HEK293 (cell line): ENCODE measurements around the gene CYP3A7.

Experiments used
- CTCF ChIA-PET: fragments of 350-600 bp; formaldehyde crosslinking; extraction: SDS; loops from one replicate; lab custom pipeline; 2021; ENCODE audit warnings: antibody characterized with exemption; lab: Yijun Ruan, JAX
- POLR2A ChIA-PET: fragments of 300-600 bp; formaldehyde crosslinking; extraction: SDS; loops from one replicate; lab custom pipeline; 2020; ENCODE audit warnings: antibody characterized with exemption, inconsistent platforms; lab: Yijun Ruan, JAX
- H3K27ac ChIP-seq: fragments of 200-500 bp; sonication (Bioruptor generic); 2 replicates; pipeline ENCODE4 v1.5.1; 2014; ENCODE audit warnings: low read depth, low read length, control low read depth, inconsistent platforms; ENCODE audit errors: extremely low read depth
- H3K36me3 ChIP-seq, 2 experiments: fragments of 200-500 bp in 1 of 2; sonication (Bioruptor generic) in 1 of 2; 1 replicate in 1 of 2; 2 replicates in 1 of 2; pipeline ENCODE4 v1.5.1; 2014 to 2017; ENCODE audit warnings: inconsistent platforms in 2 of 2, low read length in 2 of 2; ENCODE audit not compliant: control insufficient read depth in 2 of 2, insufficient read depth in 1 of 2
- H3K4me1 ChIP-seq: fragments of 200-500 bp; sonication (Bioruptor generic); 2 replicates; pipeline ENCODE4 v1.5.1; 2014; ENCODE audit warnings: mild to moderate bottlenecking, low read length, inconsistent platforms; ENCODE audit not compliant: control insufficient read depth, insufficient read depth
- H3K4me3 ChIP-seq: 2 replicates; pipeline ENCODE4 v1.5.1; 2011; ENCODE audit warnings: low read depth, mild to moderate bottlenecking, control low read depth, low read length, moderate library complexity
- H3K9me3 ChIP-seq: fragments of 200-500 bp; sonication (Bioruptor generic); 2 replicates; pipeline ENCODE4 v1.5.1; 2014; ENCODE audit warnings: low read depth, low read length, inconsistent platforms; ENCODE audit not compliant: control insufficient read depth, insufficient read depth
- BCL11A ChIP-seq: fragments of 450-650 bp; formaldehyde crosslinking; IDR thresholded peaks from 2 replicates; pipeline ENCODE4 v1.5.1; 2016; ENCODE audit warnings: low read depth, missing biosample characterization, missing genetic modification characterization
- BCL6B ChIP-seq: fragments of 450-650 bp; formaldehyde crosslinking; IDR thresholded peaks from 2 replicates; pipeline ENCODE4 v1.5.1; 2017; ENCODE audit warnings: missing biosample characterization, missing genetic modification characterization
- GLI2 ChIP-seq: fragments of 450-650 bp; formaldehyde crosslinking; IDR thresholded peaks from 2 replicates; pipeline ENCODE4; 2017; ENCODE audit warnings: missing biosample characterization, missing genetic modification characterization, low read depth, borderline replicate concordance
- IKZF3 ChIP-seq: fragments of 450-650 bp; IDR thresholded peaks from 2 replicates; pipeline ENCODE4 v1.5.0; 2018; ENCODE audit warnings: missing biosample characterization, mild to moderate bottlenecking, missing genetic modification characterization, moderate library complexity
- KLF10 ChIP-seq: fragments of 450-650 bp; IDR thresholded peaks from 2 replicates; pipeline ENCODE4 v1.5.1; 2018; ENCODE audit warnings: missing biosample characterization, mild to moderate bottlenecking, missing genetic modification characterization
- KLF17 ChIP-seq: fragments of 450-650 bp; formaldehyde crosslinking; IDR thresholded peaks from 2 replicates; pipeline ENCODE4 v1.5.1; 2016; ENCODE audit warnings: missing biosample characterization, missing genetic modification characterization
- KLF8 ChIP-seq: fragments of 450-650 bp; formaldehyde crosslinking; IDR thresholded peaks from 2 replicates; pipeline ENCODE4 v1.5.1; 2016; ENCODE audit warnings: missing biosample characterization, missing genetic modification characterization
- MEIS1 ChIP-seq: sonication (generic); formaldehyde crosslinking; IDR thresholded peaks from 2 replicates; pipeline ENCODE4 v1.8.1; 2022; ENCODE audit warnings: missing genetic modification reagents, mild to moderate bottlenecking, borderline replicate concordance
- SETDB1 ChIP-seq: IDR thresholded peaks from one replicate; pipeline ENCODE4 v1.6.1; 2017; ENCODE audit warnings: mild to moderate bottlenecking, low read length, moderate library complexity, mixed read lengths; ENCODE audit not compliant: insufficient read length
- SP2 ChIP-seq: fragments of 450-650 bp; formaldehyde crosslinking; IDR thresholded peaks from 2 replicates; pipeline ENCODE4 v1.5.1; 2016; ENCODE audit warnings: missing biosample characterization, missing genetic modification characterization
- TRIM28 ChIP-seq: IDR thresholded peaks from 2 replicates; pipeline ENCODE4 v1.6.1; 2011; ENCODE audit warnings: low read length, control low read depth, borderline replicate concordance
- ZBTB17 ChIP-seq: fragments of 450-650 bp; formaldehyde crosslinking; IDR thresholded peaks from 2 replicates; pipeline ENCODE4 v1.5.1; 2016; ENCODE audit warnings: missing biosample characterization, missing genetic modification characterization
- ZBTB7A ChIP-seq: fragments of 450-650 bp; formaldehyde crosslinking; IDR thresholded peaks from 2 replicates; pipeline ENCODE4 v1.5.1; 2016; ENCODE audit warnings: low read depth, missing biosample characterization, missing genetic modification characterization
- ZIC2 ChIP-seq: fragments of 450-650 bp; formaldehyde crosslinking; IDR thresholded peaks from 2 replicates; pipeline ENCODE4 v1.5.1; 2016; ENCODE audit warnings: missing biosample characterization, missing genetic modification characterization
- ZNF148 ChIP-seq: fragments of 450-650 bp; formaldehyde crosslinking; IDR thresholded peaks from 2 replicates; pipeline ENCODE4 v1.5.0; 2017; ENCODE audit warnings: missing biosample characterization, missing genetic modification characterization, borderline replicate concordance
- ZNF202 ChIP-seq: fragments of 450-650 bp; formaldehyde crosslinking; IDR thresholded peaks from 2 replicates; pipeline ENCODE4 v1.5.1; 2016; ENCODE audit warnings: missing biosample characterization, missing genetic modification characterization, borderline replicate concordance
- ZNF23 ChIP-seq: fragments of 450-650 bp; formaldehyde crosslinking; IDR thresholded peaks from 2 replicates; pipeline ENCODE4 v1.5.1; 2016; ENCODE audit warnings: missing biosample characterization, missing genetic modification characterization, borderline replicate concordance
- ZNF266 ChIP-seq: fragments of 450-650 bp; formaldehyde crosslinking; IDR thresholded peaks from 2 replicates; pipeline ENCODE4 v1.5.1; 2016; ENCODE audit warnings: missing biosample characterization, missing genetic modification characterization, low read depth
- ZNF341 ChIP-seq: fragments of 450-650 bp; formaldehyde crosslinking; IDR thresholded peaks from 2 replicates; pipeline ENCODE4; 2016; ENCODE audit warnings: low read depth, missing biosample characterization, missing genetic modification characterization
- ZNF518A ChIP-seq: fragments of 450-650 bp; formaldehyde crosslinking; conservative IDR thresholded peaks from 2 replicates; pipeline ENCODE4 v1.5.1; 2016; ENCODE audit warnings: low read depth, missing biosample characterization, missing genetic modification characterization
- ZNF660 ChIP-seq: fragments of 450-650 bp; IDR thresholded peaks from 2 replicates; pipeline ENCODE4 v1.5.1; 2018; ENCODE audit warnings: missing biosample characterization, mild to moderate bottlenecking, missing genetic modification characterization
- ZNF747 ChIP-seq: fragments of 450-650 bp; formaldehyde crosslinking; IDR thresholded peaks from 2 replicates; pipeline ENCODE4 v1.5.1; 2016; ENCODE audit warnings: missing biosample characterization, missing genetic modification characterization
- ZNF76 ChIP-seq: fragments of 450-650 bp; formaldehyde crosslinking; IDR thresholded peaks from 2 replicates; pipeline ENCODE4; 2016; ENCODE audit warnings: low read depth, missing biosample characterization, missing genetic modification characterization, borderline replicate concordance
- ZNF768 ChIP-seq: fragments of 450-650 bp; formaldehyde crosslinking; IDR thresholded peaks from 2 replicates; pipeline ENCODE4 v1.5.1; 2018; ENCODE audit warnings: missing biosample characterization, mild to moderate bottlenecking, missing genetic modification characterization

CYP3A7 gene

DNA sequence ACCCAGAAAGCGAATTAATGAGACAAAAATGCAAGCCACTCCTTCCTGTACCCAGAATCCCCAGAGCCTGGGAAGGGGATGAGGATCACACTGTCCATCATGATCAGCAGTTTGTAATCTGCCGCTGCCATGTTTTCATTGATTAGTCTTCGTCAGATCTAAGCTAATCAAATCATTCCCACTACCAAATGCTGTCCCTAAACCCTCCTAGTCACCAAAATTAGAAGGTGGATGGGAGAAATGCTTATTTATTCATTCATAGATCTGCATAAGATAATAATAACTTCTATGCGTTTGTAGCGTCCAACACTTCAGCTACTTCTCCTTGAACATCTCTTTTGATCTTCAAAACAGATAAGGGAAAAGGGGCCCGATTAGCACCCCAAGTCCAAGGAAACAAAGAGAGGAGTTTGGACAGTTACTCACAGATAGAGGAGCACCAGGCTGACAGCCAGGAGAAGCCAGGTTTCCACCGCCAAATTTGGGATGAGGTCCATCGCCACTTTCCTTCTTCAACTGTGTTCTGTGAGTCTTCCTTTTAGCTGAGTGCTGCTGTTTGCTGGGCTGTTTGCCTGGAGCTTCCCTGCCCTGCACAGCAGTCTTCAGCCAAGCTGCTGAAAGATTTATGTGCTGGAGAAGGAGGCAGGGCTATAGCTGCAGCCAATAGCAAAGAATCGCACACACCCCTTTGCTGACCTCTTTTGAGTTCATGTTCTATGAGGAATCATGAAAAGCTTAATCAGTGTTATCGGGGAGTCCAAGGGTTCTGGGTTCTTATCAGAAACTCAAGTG lies 55.4 kb downstream of the CYP3A7 start, which contains the start of gene CYP3A5:
CYP3A5 (minus strand) TSS at position 597 of the 792 bp plus-strand sequence; CDS start at position 497, 100 bp downstream.
- Histone ChIP-seq H3K9me3 (no peaks in the 10 kb centered on the region), H3K27ac (no peak within 1 kb of the TSS), H3K4me1 (peaks cover 5% of the 10 kb centered on the region), H3K4me3 (no peak within 1 kb of the TSS), H3K36me3 (peaks cover 0 to 10% of the 10 kb centered on the region in 2 experiments; a peak in 1 of 3 replicates)
- TF ChIP-seq KLF8 (tag by site-specific recombination), result 0 out of 2 replicates have a peak, but pooled peaks have one; percentile 14
- TF ChIP-seq ZNF768 (tag by site-specific recombination), result 0 out of 2 replicates have a peak, but pooled peaks have one; percentile 54
- no peak for TF ChIP-seq GLI2 (tag by site-specific recombination)
- peak; percentile 74; the same call in 1 of the 2 replicates for TF ChIP-seq KLF10 (tag by site-specific recombination)
- peak; percentile 52; the same call in 1 of the 2 replicates for TF ChIP-seq ZBTB17 (tag by site-specific recombination)
- no peak for TF ChIP-seq MEIS1 (CRISPR knock-in tag)
- no peak for TF ChIP-seq ZNF747 (tag by site-specific recombination)
- 0 out of 2 replicates have a peak, but pooled peaks have one; percentile 19 for TF ChIP-seq BCL11A
- TF ChIP-seq ZNF76 (tag by site-specific recombination), result peak; percentile 64; the same call in 1 of the 2 replicates
- peak; percentile 71 for TF ChIP-seq IKZF3 (tag by site-specific recombination)
- TF ChIP-seq BCL6B (tag by site-specific recombination), result no peak
- 0 out of 2 replicates have a peak, but pooled peaks have one; percentile 30 for TF ChIP-seq SP2 (tag by site-specific recombination)
- 0 out of 2 replicates have a peak, but pooled peaks have one; percentile 32 for TF ChIP-seq TRIM28
- ChIA-PET POLR2A (interaction anchor here (0.6 kb wide), 1 partner anchor 345 kb away, joined by 3 read pairs; no protein-coding TSS in a partner anchor), CTCF (no interaction called here)

- POLR2A ChIA-PET, result interaction anchor here (0.6 kb wide), 1 partner anchor 345 kb away, joined by 3 read pairs; no protein-coding TSS in a partner anchor
- TF ChIP-seq ZNF202 (no peak), ZNF660 (tag by site-specific recombination) (0 out of 2 replicates have a peak, but pooled peaks have one; percentile 29), SETDB1 (no peak), KLF17 (tag by site-specific recombination) (peak; percentile 62; the same call in 1 of the 2 replicates), ZNF23 (tag by site-specific recombination) (no peak), ZNF341 (tag by site-specific recombination) (peak; percentile 88), ZNF266 (tag by site-specific recombination) (no peak), ZIC2 (tag by site-specific recombination) (peak; percentile 53; the same call in 1 of the 2 replicates), ZNF148 (no peak), ZBTB7A (tag by site-specific recombination) (no peak), IKZF3 (tag by site-specific recombination) (0 out of 2 replicates have a peak, but pooled peaks have one; percentile 16), ZNF518A (peak; percentile 55)
Observed at GRCh38 chr7:99679032-99679399, 56.0 kb downstream of the CYP3A7 start.

More at GRCh38 chr7:99679032-99679399, 56.0 kb downstream of the CYP3A7 start:
- Histone ChIP-seq H3K36me3 (peaks cover 0 to 12% of the 10 kb centered on the region in 2 experiments; a peak in 1 of 3 replicates), H3K4me3 (no peak overlapping the region), H3K27ac (no peak overlapping the region), H3K4me1 (peaks cover 5% of the 10 kb centered on the region), H3K9me3 (no peaks in the 10 kb centered on the region)
- CTCF ChIA-PET, result no interaction called here
